H1 (cell line): ENCODE results near the gene MPPED1.

Experiments used
- CHD2 ChIP-seq: IDR thresholded peaks from 2 replicates; pipeline ENCODE4 v1.6.1; 2012; ENCODE audit warnings: low read length, improper control_type of control experiment
- CTCF ChIP-seq, 3 experiments: IDR thresholded peaks; 1 replicate in 2 of 3; 2 replicates in 1 of 3; pipeline versions ENCODE4 v1.5.1 to v1.6.1; 2011; ENCODE audit warnings: low read length in 3 of 3, mild to moderate bottlenecking in 3 of 3, inconsistent platforms in 2 of 3, low read depth in 1 of 3, moderate library complexity in 1 of 3; ENCODE audit not compliant: insufficient read depth in 1 of 3; ENCODE audit errors: control extremely low read depth in 1 of 3
- POLR2AphosphoS5 ChIP-seq: IDR thresholded peaks from 2 replicates; pipeline ENCODE4 v1.6.1; 2011; ENCODE audit warnings: low read depth, low read length
- RNF2 ChIP-seq: fragments of 200-900, 300-1000 bp; sonication (generic); IDR thresholded peaks from 2 replicates; pipeline ENCODE4 v1.7.1; 2016; ENCODE audit warnings: borderline replicate concordance, low read depth, mild to moderate bottlenecking, antibody characterized with exemption, low read length; ENCODE audit not compliant: poor library complexity, severe bottlenecking; ENCODE audit errors: missing control alignments
- TAF1 ChIP-seq: IDR thresholded peaks from 2 replicates; pipeline ENCODE4 v1.6.1; 2011; ENCODE audit warnings: mild to moderate bottlenecking, low read depth, low read length
- USF2 ChIP-seq: IDR thresholded peaks from 2 replicates; pipeline ENCODE4 v1.6.1; 2011; ENCODE audit warnings: low read length, improper control_type of control experiment

- TF ChIP-seq CTCF (IDR thresholded peaks at IDR 0.05; ENCODE audit: control extremely low read depth in 1 of 3, insufficient read depth in 1 of 3, low read depth in 1 of 3, low read length in 3 of 3) (no peak), POLR2AphosphoS5 (no peak), TAF1 (no peak), RNF2 (no peak), USF2 (no peak), CHD2 (no peak)
These were observed 25.1 kb downstream of the MPPED1 start for GRCh38 chr22:43436868-43437267.
